ENCODE measurements around the gene HPCAL1. TPM values are rescaled to one million over a fixed set of nuclear protein-coding genes. Genes with fewer than 3 reads are reported as not detected.
A peak's percentile ranks its signal among the peaks of the same experiment; 100 is the strongest.

The HPCAL1 gene
- total and polyA plus RNA-seq, 8 donors, result 22.1 to 32.7 (median 26.4) TPM

DNA sequence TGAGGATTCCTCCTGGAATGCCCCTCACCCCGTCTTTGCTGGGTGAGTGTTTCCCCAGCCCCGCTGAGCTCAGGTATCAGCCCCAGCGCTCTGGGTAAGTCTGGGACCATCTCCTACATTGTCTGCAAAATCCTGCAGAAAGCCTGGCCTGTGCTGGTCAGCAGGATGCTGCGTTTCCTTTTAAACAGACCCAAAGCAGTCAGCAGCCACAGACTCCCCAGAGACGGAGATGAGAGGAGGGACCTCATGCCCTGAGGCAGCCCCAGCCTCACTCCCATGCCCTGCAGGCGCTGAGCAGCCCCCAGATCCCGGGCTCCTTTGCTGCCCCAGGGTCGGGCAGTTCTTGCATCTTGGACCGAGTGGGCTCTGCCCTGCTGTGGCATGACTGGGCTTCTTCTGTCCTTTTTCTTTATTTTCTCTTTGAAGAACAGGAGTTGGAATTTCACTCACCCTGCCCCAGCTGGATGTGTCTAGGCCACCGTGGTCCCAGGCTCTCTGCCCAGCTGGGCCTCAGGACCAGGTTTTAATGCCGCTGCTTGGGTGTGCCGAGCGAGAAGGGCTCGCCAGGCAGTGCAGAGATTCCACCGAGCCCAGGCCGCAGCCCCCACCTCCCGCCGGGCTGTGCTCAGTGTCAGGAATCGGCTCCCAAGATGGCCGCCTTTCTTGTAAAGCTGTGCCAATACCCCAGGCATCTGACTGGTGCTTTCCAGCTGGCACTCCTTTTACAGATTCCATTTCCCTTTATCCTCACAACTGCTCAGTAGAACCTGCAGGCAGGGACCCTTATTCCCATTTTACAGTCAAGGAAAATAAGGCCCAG lies 101.8 kb downstream of the HPCAL1 start:
- TF ChIP-seq, protein P1, sequence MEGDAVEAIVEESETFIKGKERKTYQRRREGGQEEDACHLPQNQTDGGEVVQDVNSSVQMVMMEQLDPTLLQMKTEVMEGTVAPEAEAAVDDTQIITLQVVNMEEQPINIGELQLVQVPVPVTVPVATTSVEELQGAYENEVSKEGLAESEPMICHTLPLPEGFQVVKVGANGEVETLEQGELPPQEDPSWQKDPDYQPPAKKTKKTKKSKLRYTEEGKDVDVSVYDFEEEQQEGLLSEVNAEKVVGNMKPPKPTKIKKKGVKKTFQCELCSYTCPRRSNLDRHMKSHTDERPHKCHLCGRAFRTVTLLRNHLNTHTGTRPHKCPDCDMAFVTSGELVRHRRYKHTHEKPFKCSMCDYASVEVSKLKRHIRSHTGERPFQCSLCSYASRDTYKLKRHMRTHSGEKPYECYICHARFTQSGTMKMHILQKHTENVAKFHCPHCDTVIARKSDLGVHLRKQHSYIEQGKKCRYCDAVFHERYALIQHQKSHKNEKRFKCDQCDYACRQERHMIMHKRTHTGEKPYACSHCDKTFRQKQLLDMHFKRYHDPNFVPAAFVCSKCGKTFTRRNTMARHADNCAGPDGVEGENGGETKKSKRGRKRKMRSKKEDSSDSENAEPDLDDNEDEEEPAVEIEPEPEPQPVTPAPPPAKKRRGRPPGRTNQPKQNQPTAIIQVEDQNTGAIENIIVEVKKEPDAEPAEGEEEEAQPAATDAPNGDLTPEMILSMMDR (IDR thresholded peaks at IDR 0.05), result no peak
- Histone ChIP-seq H3K36me3 (no peaks in the 10 kb centered on the region), H3K4me3 (no peak overlapping the region), H3K4me1 (peaks cover 23 to 39% (median 26%) of the 10 kb centered on the region in 3 donors), H3K27me3 (no peaks in the 10 kb centered on the region), H3K9me3 (no peaks in the 10 kb centered on the region), H3K27ac (peak overlapping the region in 3 of 4 donors; percentile 11 to 76 (median 33))
- intact Hi-C loops (cut with DNase I), result loop anchor here in 2 of 3 donors (5.0 to 10.0 kb wide), 2 partner anchors 37 to 130 kb away; no protein-coding TSS in a partner anchor
- DNase-seq (peak in 2 of 6 donors; percentile 30 to 59), FAIRE-seq (no peak), ATAC-seq (no peak)
- 87 to 89% methylated on average over 20 of the region's 20 CpGs for WGBS, 2 donors

DNA sequence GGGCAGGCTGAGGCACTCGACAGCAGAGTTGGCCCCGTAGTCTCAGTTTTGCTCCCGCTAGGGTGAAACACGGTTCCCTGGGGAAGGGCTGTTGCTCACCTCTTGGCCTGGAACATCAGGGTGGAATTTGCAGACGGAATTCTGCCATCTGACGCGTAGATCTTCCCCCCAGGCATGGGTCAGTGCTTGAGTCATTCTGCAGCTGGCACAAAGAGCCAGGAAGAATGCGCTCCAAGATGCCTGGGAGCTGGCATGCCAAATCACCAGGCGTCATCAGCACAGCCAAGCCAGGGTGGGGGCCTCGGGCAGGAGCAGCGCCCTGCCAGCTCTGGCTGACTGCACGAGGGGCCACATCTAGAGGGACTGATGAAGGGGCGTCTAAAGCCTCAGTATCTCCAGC lies 102.7 kb downstream of the HPCAL1 start:
- ATAC-seq, result peak; percentile 5 to 52 (median 32)
- H3K27ac ChIP-seq, result peak overlapping the region in 3 of 4 donors; percentile 11 to 76 (median 33)
- H3K27me3 ChIP-seq, result no peaks in the 10 kb centered on the region
- H3K36me3 ChIP-seq, result no peaks in the 10 kb centered on the region
- TF ChIP-seq, protein P1 (IDR thresholded peaks at IDR 0.05), result no peak
- WGBS, 2 donors, result 57 to 60% methylated on average over 13 of the region's 13 CpGs
- FAIRE-seq, result no peak
- H3K9me3 ChIP-seq, result no peaks in the 10 kb centered on the region
- peak in 5 of 6 donors; percentile 56 to 91 (median 83) for DNase-seq
- no peak overlapping the region for H3K4me3 ChIP-seq
- H3K4me1 ChIP-seq, result peaks cover 23 to 37% (median 26%) of the 10 kb centered on the region in 3 donors
- intact Hi-C loops (cut with DNase I), result loop anchor here in 2 of 3 donors (5.0 to 10.0 kb wide), 2 partner anchors 38 to 131 kb away; no protein-coding TSS in a partner anchor

DNA sequence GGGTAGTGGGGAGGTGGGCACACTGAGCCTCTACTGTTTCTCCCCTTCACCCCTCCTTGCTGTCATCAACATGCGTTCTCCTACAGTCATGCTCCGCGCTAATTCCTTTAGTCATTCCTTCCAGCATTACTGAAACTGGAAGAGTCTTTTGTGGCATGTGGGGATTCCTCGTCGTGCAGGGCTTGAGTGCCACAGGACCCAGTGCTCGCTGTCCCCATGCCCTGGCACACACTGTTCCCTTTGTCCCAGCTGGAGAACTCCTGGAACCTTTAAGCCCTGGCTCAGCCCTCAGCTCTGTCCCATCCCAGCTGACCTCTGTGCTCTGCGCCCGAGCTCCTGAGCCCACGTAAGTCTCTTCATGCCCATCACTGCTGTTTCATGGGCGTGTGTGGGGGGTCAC lies 103.3 kb downstream of the HPCAL1 start:
- FAIRE-seq, result no peak
- H3K4me1 ChIP-seq, result peaks cover 23 to 37% (median 26%) of the 10 kb centered on the region in 3 donors
- WGBS, 2 donors, result 89 to 91% methylated on average over 10 of the region's 10 CpGs

DNA sequence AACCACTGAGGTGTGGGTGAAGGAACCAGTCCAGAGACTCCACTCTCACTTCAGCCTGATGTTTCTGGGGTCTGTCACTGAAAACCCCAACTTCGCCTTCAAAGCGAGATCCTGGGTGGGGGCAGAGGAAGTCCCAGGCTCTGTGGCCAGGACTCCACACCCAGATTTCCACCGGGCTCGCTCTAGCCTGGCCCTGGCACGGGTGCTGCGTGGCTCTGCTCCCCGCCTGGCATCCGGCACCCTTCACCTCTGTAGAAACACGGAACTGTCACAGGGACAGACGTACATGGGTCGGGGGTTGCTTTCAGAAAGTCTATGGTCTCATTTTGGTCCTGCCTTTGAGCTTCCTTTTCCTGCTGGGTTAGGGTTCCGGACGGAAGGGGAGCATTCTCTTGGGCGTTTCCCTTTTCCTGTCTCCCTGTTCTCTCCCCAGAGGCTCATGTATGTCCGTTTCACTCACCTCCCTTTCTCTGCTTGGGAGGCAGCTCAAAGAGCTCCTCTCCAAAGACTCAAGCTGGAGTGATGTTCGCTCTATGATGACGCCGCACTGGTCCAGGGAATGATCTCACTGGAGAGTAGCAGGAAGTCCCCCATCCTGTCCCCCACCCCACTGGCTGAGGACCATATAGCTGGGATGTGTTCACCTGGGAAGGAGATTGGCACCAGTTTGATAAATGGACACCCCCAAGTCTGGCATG lies 103.9 kb downstream of the HPCAL1 start:
- Histone ChIP-seq H3K36me3 (no peaks in the 10 kb centered on the region), H3K4me1 (peaks cover 23 to 37% (median 26%) of the 10 kb centered on the region in 3 donors), H3K27me3 (no peaks in the 10 kb centered on the region), H3K4me3 (no peak overlapping the region), H3K9me3 (no peaks in the 10 kb centered on the region), H3K27ac (peak overlapping the region in 3 of 4 donors; percentile 36 to 88 (median 60))
- DNase-seq (peak in 1 of 6 donors; percentile 32), FAIRE-seq (no peak), ATAC-seq (no peak)
- WGBS, 2 donors, result 86 to 92% methylated on average over 18 of the region's 18 CpGs
- intact Hi-C loops (cut with DNase I), result loop anchor here in 2 of 3 donors (5.0 to 10.0 kb wide), 2 partner anchors 39 to 132 kb away; no protein-coding TSS in a partner anchor
- TF ChIP-seq, protein P1 (IDR thresholded peaks at IDR 0.05), result no peak

More for the DNA sequence above, 103.3 kb downstream of the HPCAL1 start:
- TF ChIP-seq, protein P1 (IDR thresholded peaks at IDR 0.05), result no peak
- H3K9me3 ChIP-seq, result no peaks in the 10 kb centered on the region
- peak overlapping the region in 1 of 4 donors; percentile 49 for H3K27ac ChIP-seq
- intact Hi-C loops (cut with DNase I), result loop anchor here in 2 of 3 donors (5.0 to 10.0 kb wide), 2 partner anchors 39 to 131 kb away; no protein-coding TSS in a partner anchor
- H3K36me3 ChIP-seq, result no peaks in the 10 kb centered on the region
- no peaks in the 10 kb centered on the region for H3K27me3 ChIP-seq
- DNase-seq, result peak in 1 of 6 donors; percentile 23
- no peak for ATAC-seq
- no peak overlapping the region for H3K4me3 ChIP-seq
